H9 (cell line): ENCODE data around the gene FANCC. TPM values are rescaled to one million over a fixed set of nuclear protein-coding genes. Genes with fewer than 3 reads are reported as not detected.

Experiments used
- DNase-seq: peaks from one replicate; pipeline ENCODE4 v3.0.0-alpha.2; 2017
- H2AFZ ChIP-seq: one replicate; pipeline ENCODE4 v1.6.1; 2013; ENCODE audit warnings: mild to moderate bottlenecking, low read length, control low read depth, moderate library complexity
- H2AK5ac ChIP-seq: 2 replicates; pipeline ENCODE4 v1.6.1; 2013; ENCODE audit warnings: low read length, control low read depth, mixed read lengths; ENCODE audit not compliant: insufficient read length
- H2BK120ac ChIP-seq: one replicate; pipeline ENCODE4 v1.6.1; 2013; ENCODE audit warnings: low read depth, mild to moderate bottlenecking, low read length, control low read depth, inconsistent platforms; ENCODE audit not compliant: poor library complexity, severe bottlenecking
- H2BK12ac ChIP-seq: 2 replicates; pipeline ENCODE4 v1.6.1; 2013; ENCODE audit warnings: low read length, control low read depth, mixed read lengths, low read depth; ENCODE audit not compliant: insufficient read length
- H2BK15ac ChIP-seq: 2 replicates; pipeline ENCODE4 v1.6.1; 2013; ENCODE audit warnings: low read depth, low read length, control low read depth
- H2BK20ac ChIP-seq: one replicate; pipeline ENCODE4 v1.6.1; 2013; ENCODE audit warnings: low read depth, mild to moderate bottlenecking, low read length, control low read depth, inconsistent platforms; ENCODE audit not compliant: poor library complexity, severe bottlenecking
- H2BK5ac ChIP-seq: 2 replicates; pipeline ENCODE4 v1.6.1; 2013; ENCODE audit warnings: low read length, control low read depth, mixed read lengths; ENCODE audit not compliant: insufficient read length
- H3K14ac ChIP-seq: 2 replicates; pipeline ENCODE4 v1.6.1; 2013; ENCODE audit warnings: low read length, control low read depth; ENCODE audit not compliant: insufficient read depth
- H3K18ac ChIP-seq: 2 replicates; pipeline ENCODE4 v1.6.1; 2013; ENCODE audit warnings: low read depth, mild to moderate bottlenecking, mixed read lengths, low read length, control low read depth; ENCODE audit not compliant: insufficient read length
- H3K23ac ChIP-seq: 2 replicates; pipeline ENCODE4 v1.6.1; 2013; ENCODE audit warnings: low read length, control low read depth, mixed read lengths, low read depth; ENCODE audit not compliant: insufficient read length
- H3K23me2 ChIP-seq: 2 replicates; pipeline ENCODE4 v1.6.1; 2013; ENCODE audit warnings: low read depth, mild to moderate bottlenecking, mixed read lengths, low read length, control low read depth; ENCODE audit not compliant: insufficient read length, poor library complexity, severe bottlenecking
- H3K27ac ChIP-seq: 2 replicates; pipeline ENCODE4 v1.5.1; 2013; ENCODE audit warnings: low read length, control low read depth, mixed read lengths, low read depth; ENCODE audit not compliant: insufficient read length
- H3K27me3 ChIP-seq: 2 replicates; pipeline ENCODE4 v1.6.1; 2013; ENCODE audit warnings: low read length, control low read depth, inconsistent platforms; ENCODE audit not compliant: insufficient read depth
- H3K4ac ChIP-seq: 2 replicates; pipeline ENCODE4 v1.6.1; 2013; ENCODE audit warnings: low read depth, mild to moderate bottlenecking, control low read depth, inconsistent platforms, low read length, moderate library complexity
- H3K4me1 ChIP-seq: 2 replicates; pipeline ENCODE4 v1.6.1; 2013; ENCODE audit warnings: low read length, control low read depth, inconsistent platforms; ENCODE audit not compliant: insufficient read depth
- H3K4me2 ChIP-seq: 2 replicates; pipeline ENCODE4 v1.6.1; 2013; ENCODE audit warnings: low read length, control low read depth, mixed read lengths; ENCODE audit not compliant: insufficient read length, insufficient read depth
- H3K56ac ChIP-seq: 2 replicates; pipeline ENCODE4 v1.6.1; 2013; ENCODE audit warnings: low read depth, mild to moderate bottlenecking, mixed read lengths, low read length, control low read depth; ENCODE audit not compliant: insufficient read length
- H3K79me1 ChIP-seq: 2 replicates; pipeline ENCODE4 v1.6.1; 2013; ENCODE audit warnings: low read depth, mild to moderate bottlenecking, moderate library complexity, low read length, control low read depth, inconsistent platforms; ENCODE audit not compliant: insufficient read depth, poor library complexity, severe bottlenecking
- H3K79me2 ChIP-seq: 2 replicates; pipeline ENCODE4 v1.6.1; 2013; ENCODE audit warnings: low read length, control low read depth, inconsistent platforms; ENCODE audit not compliant: insufficient read depth
- H3K9ac ChIP-seq: 2 replicates; pipeline ENCODE4 v1.6.1; 2013; ENCODE audit warnings: low read length, control low read depth, mixed read lengths; ENCODE audit not compliant: insufficient read length; ENCODE audit errors: extremely low read depth
- H3K9me3 ChIP-seq: one replicate; pipeline ENCODE4 v1.6.1; 2013; ENCODE audit warnings: low read depth, low read length, inconsistent platforms; ENCODE audit not compliant: control insufficient read depth
- H3T11ph ChIP-seq: one replicate; pipeline ENCODE4 v1.6.1; 2013; ENCODE audit warnings: mild to moderate bottlenecking, low read length, control low read depth, inconsistent platforms
- H4K20me1 ChIP-seq: one replicate; pipeline ENCODE4 v1.6.1; 2013; ENCODE audit not compliant: control insufficient read depth, insufficient read length, insufficient read depth
- H4K5ac ChIP-seq: 2 replicates; pipeline ENCODE4 v1.6.1; 2013; ENCODE audit warnings: low read depth, mild to moderate bottlenecking, mixed read lengths, low read length, control low read depth; ENCODE audit not compliant: insufficient read length
- H4K8ac ChIP-seq: replicated peaks from 2 replicates; pipeline ENCODE4 v1.6.1; 2013; ENCODE audit warnings: low read length, control low read depth, mixed read lengths, low read depth; ENCODE audit not compliant: insufficient read length
- H4K91ac ChIP-seq: 2 replicates; pipeline ENCODE4 v1.6.1; 2013; ENCODE audit warnings: low read depth, mild to moderate bottlenecking, moderate library complexity, mixed read lengths, low read length, control low read depth; ENCODE audit not compliant: insufficient read length
- H3K27ac Mint-ChIP-seq, 3 experiments: 2 replicates in 2 of 3; 3 replicates in 1 of 3; pipeline ENCODE4 v1.8.0; 2020 to 2021; ENCODE audit warnings: mixed read lengths in 3 of 3, mild to moderate bottlenecking in 1 of 3, moderate library complexity in 1 of 3
- H3K27me3 Mint-ChIP-seq: 2 replicates; pipeline ENCODE4 v1.8.0; 2021; ENCODE audit warnings: low read depth, mild to moderate bottlenecking, moderate library complexity, mixed read lengths
- H3K36me3 Mint-ChIP-seq, 3 experiments: 2 replicates in 2 of 3; 3 replicates in 1 of 3; pipeline ENCODE4 v1.8.0; 2020 to 2021; ENCODE audit warnings: low read depth in 3 of 3, mixed read lengths in 3 of 3; ENCODE audit not compliant: insufficient read depth in 1 of 3
- H3K4me1 Mint-ChIP-seq, 2 experiments: 2 replicates each; pipeline ENCODE4 v1.8.0; 2020; ENCODE audit warnings: mixed read lengths in 2 of 2
- H3K4me3 Mint-ChIP-seq, 2 experiments: 2 replicates in 1 of 2; 3 replicates in 1 of 2; pipeline ENCODE4 v1.8.0; 2020 to 2021; ENCODE audit warnings: mild to moderate bottlenecking in 2 of 2, mixed read lengths in 2 of 2, moderate library complexity in 1 of 2
- H3K9me3 Mint-ChIP-seq, 2 experiments: 2 replicates in 1 of 2; 3 replicates in 1 of 2; pipeline ENCODE4 v1.8.0; 2020; ENCODE audit warnings: mild to moderate bottlenecking in 2 of 2, mixed read lengths in 2 of 2, moderate library complexity in 1 of 2
- CTCF ChIP-seq: fragments of 200-600 bp; sonication (generic); conservative IDR thresholded peaks from 3 replicates; pipeline ENCODE4 v1.8.0; 2021; ENCODE audit warnings: antibody characterized with exemption, mild to moderate bottlenecking
- WGBS: extraction: QIAGEN DNeasy Blood & Tissue Kit; methylation state at CpG from one replicate; pipeline ENCODE4 v1.1.7; 2013; ENCODE audit warnings: missing lambda C conversion rate, low lambda C conversion rate, mixed read lengths; ENCODE audit not compliant: insufficient read length; ENCODE audit errors: extremely low coverage; 5-methylcytosine and 5-hydroxymethylcytosine counted together
- total RNA-seq: library from RNA; stranded (reverse); gene quantifications from 2 replicates; pipeline ENCODE4 v1.2.1, GENCODE V29; 2021

FANCC gene
- total RNA-seq, 1 experiment from 2014 or later = 14.6 TPM

- H3K79me2 ChIP-seq = no peaks in the 10 kb centered on the region
- H3K23ac ChIP-seq = no peak overlapping the region
- H2BK120ac ChIP-seq = no peak overlapping the region
- no peak overlapping the region for H3K27ac ChIP-seq
- H4K8ac ChIP-seq = no peak overlapping the region
- no peak overlapping the region for H3K56ac ChIP-seq
- H3K9ac ChIP-seq = no peak overlapping the region
- no peaks in the 10 kb centered on the region for H3K4me1 ChIP-seq
- H2BK5ac ChIP-seq = no peak overlapping the region
- no peak overlapping the region for H4K5ac ChIP-seq
- H2BK20ac ChIP-seq = no peak overlapping the region
- no peak for TF ChIP-seq CTCF
- H3K4me2 ChIP-seq = no peak overlapping the region
- Mint-ChIP-seq H3K4me3 (no peak overlapping the region), H3K9me3 (no peaks in the 10 kb centered on the region), H3K36me3 (peaks cover 0 to 3% (median 0%) of the 10 kb centered on the region in 3 experiments; a peak in 1 of 7 replicates), H3K27me3 (no peaks in the 10 kb centered on the region; the same call in 1 of the 2 replicates), H3K27ac (peak overlapping the region in 1 of 3 experiments; percentile 81; a peak in 1 of 7 replicates), H3K4me1 (peaks cover 15 to 20% of the 10 kb centered on the region in 2 experiments)
- no peak overlapping the region for H2AK5ac ChIP-seq
- no peaks in the 10 kb centered on the region for H3K79me1 ChIP-seq
- H4K91ac ChIP-seq = no peak overlapping the region
- no peak overlapping the region for H3K4ac ChIP-seq
- H3K27me3 ChIP-seq = no peaks in the 10 kb centered on the region
- H2AFZ ChIP-seq = no peak overlapping the region
- no peaks in the 10 kb centered on the region for H3K23me2 ChIP-seq
- no peaks in the 10 kb centered on the region for H4K20me1 ChIP-seq
- H2BK12ac ChIP-seq = no peak overlapping the region
- H2BK15ac ChIP-seq = no peak overlapping the region
- no peak overlapping the region for H3T11ph ChIP-seq
- H3K9me3 ChIP-seq = no peaks in the 10 kb centered on the region
- no peak overlapping the region for H3K14ac ChIP-seq
- H3K18ac ChIP-seq = no peak overlapping the region
- DNase-seq = no peak
- WGBS = no CpG with 5 or more reads among the region's 4 CpGs
These were observed 175.2 kb downstream of the FANCC start for GRCh38 chr9:95142315-95142714.
